ENCODE data around the gene AWAT1.
"Not testable (repeated sequence)": the region's sequence is repeated elsewhere in the genome, so short reads cannot be mapped to it uniquely, and the experiment has no call there.

The AWAT1 gene

GRCh38 chrX:70262952-70263567 lies 28.6 kb downstream of the AWAT1 start:
- DNase-seq (ENCODE audit: low read depth in 3 of 3) = peak in 2 of 3 donors; percentile 0 to 52

GRCh38 chrX:70264784-70265183 lies 30.3 kb downstream of the AWAT1 start:
- no peak for DNase-seq (ENCODE audit: low read depth in 3 of 3)

GRCh38 chrX:70268034-70268433 lies 33.6 kb downstream of the AWAT1 start, which contains the start of gene ARR3:
Gene ARR3 (plus strand): TSS chrX:70268334. CDS start chrX:70269386, 1,052 bp downstream.
- no peak for DNase-seq (ENCODE audit: low read depth in 3 of 3)

GRCh38 chrX:70274029-70274428 lies 39.6 kb downstream of the AWAT1 start:
- DNase-seq (ENCODE audit: low read depth in 3 of 3) = not testable (repeated sequence)

GRCh38 chrX:70279081-70279480 lies 44.6 kb downstream of the AWAT1 start:
- DNase-seq (ENCODE audit: low read depth in 3 of 3) = no peak

- no peak for DNase-seq (ENCODE audit: low read depth in 3 of 3)
Observed at GRCh38 chrX:70280573-70280972, 46.1 kb downstream of the AWAT1 start.

GRCh38 chrX:70281951-70282350 lies 47.5 kb downstream of the AWAT1 start, which contains the start of gene RAB41:
Gene RAB41 (plus strand): TSS chrX:70282172. CDS start chrX:70282218, 46 bp downstream.
- DNase-seq (ENCODE audit: low read depth in 3 of 3) = no peak

- DNase-seq (ENCODE audit: low read depth in 3 of 3) = no peak
Observed at GRCh38 chrX:70289168-70289792, 54.8 kb downstream of the AWAT1 start.

Data from stimulated activated CD4-positive, alpha-beta T cell treated with anti-CD3 and anti-CD28 coated beads, TNF-alpha, amount 100 ng/mL, for 48 hours (primary cell).